Uterus (tissue), 4 donors: ENCODE data around the gene SNX19. TPM values are rescaled to one million over a fixed set of nuclear protein-coding genes. Genes with fewer than 3 reads are reported as not detected.
"Not testable (repeated sequence)": the region's sequence is repeated elsewhere in the genome, so short reads cannot be mapped to it uniquely, and the experiment has no call there.

Experiments used
- DNase-seq, 2 donors: peaks; one replicate each; pipeline ENCODE4 v3.0.0-alpha.2; 2019 to 2020
- H3K27ac ChIP-seq, 2 donors: fragments of 200-600 bp; sonication (generic); 1 replicate in 1 of 2; 2 replicates in 1 of 2; pipeline ENCODE4 v1.5.1; 2016 to 2018
- H3K27me3 ChIP-seq, 2 donors: fragments of 200-600 bp; sonication (generic); one replicate each; pipeline ENCODE4 v1.5.1; 2018 to 2019; ENCODE audit warnings: control low read depth in 1 of 2
- H3K36me3 ChIP-seq, 2 donors: fragments of 200-600 bp; sonication (generic); one replicate each; pipeline ENCODE4 v1.5.1; 2019; ENCODE audit warnings: control low read depth in 1 of 2
- H3K4me1 ChIP-seq, 2 donors: fragments of 200-600 bp; sonication (generic); one replicate each; pipeline ENCODE4 v1.5.1; 2018 to 2019; ENCODE audit warnings: control low read depth in 1 of 2
- H3K4me3 ChIP-seq, 2 donors: fragments of 200-600 bp; sonication (generic); 1 replicate in 1 of 2; 2 replicates in 1 of 2; pipeline ENCODE4 v1.5.1; 2018 to 2019; ENCODE audit warnings: mild to moderate bottlenecking in 1 of 2
- H3K9me3 ChIP-seq, 2 donors: fragments of 200-600 bp; sonication (generic); one replicate each; pipeline ENCODE4 v1.5.1; 2019; ENCODE audit warnings: control low read depth in 1 of 2
- POLR2A ChIP-seq, 2 donors: fragments of 450-650 bp; IDR thresholded peaks; one replicate each; pipeline ENCODE4 v1.6.1; 2016; ENCODE audit warnings: antibody characterized with exemption in 2 of 2, mild to moderate bottlenecking in 1 of 2, moderate library complexity in 1 of 2
- intact Hi-C: fragments of 100-400 bp; cut with DNase I; formaldehyde crosslinking; loops from one replicate; pipeline ENCODE4 v1.15.1; 2023; ENCODE audit warnings: low total_unique reads
- total RNA-seq, 4 donors: library from RNA; depleted of rRNA in 3 of 4; stranded (reverse); fragments of >200 nt in 3 of 4; gene quantifications; one replicate each; pipeline versions ENCODE4 v1.1.0 to v1.2.4, GENCODE V29; 2014 to 2023
- TF ChIP-seq, protein P1 (sequence below), 4 experiments: fragments of 200-600 bp in 2 of 4; fragments of 450-650 bp in 2 of 4; sonication (generic) in 2 of 4; IDR thresholded peaks; one replicate each; pipeline ENCODE4 v1.5.1; 2016 to 2019; ENCODE audit warnings: antibody characterized with exemption in 4 of 4, mild to moderate bottlenecking in 2 of 4, moderate library complexity in 1 of 4
- donor health status: DM: yes; HTN: yes; CAD: no.

The SNX19 gene
- total RNA-seq, 4 donors from 2014 or later: 24.4 to 226 (median 82.3) TPM

DNA sequence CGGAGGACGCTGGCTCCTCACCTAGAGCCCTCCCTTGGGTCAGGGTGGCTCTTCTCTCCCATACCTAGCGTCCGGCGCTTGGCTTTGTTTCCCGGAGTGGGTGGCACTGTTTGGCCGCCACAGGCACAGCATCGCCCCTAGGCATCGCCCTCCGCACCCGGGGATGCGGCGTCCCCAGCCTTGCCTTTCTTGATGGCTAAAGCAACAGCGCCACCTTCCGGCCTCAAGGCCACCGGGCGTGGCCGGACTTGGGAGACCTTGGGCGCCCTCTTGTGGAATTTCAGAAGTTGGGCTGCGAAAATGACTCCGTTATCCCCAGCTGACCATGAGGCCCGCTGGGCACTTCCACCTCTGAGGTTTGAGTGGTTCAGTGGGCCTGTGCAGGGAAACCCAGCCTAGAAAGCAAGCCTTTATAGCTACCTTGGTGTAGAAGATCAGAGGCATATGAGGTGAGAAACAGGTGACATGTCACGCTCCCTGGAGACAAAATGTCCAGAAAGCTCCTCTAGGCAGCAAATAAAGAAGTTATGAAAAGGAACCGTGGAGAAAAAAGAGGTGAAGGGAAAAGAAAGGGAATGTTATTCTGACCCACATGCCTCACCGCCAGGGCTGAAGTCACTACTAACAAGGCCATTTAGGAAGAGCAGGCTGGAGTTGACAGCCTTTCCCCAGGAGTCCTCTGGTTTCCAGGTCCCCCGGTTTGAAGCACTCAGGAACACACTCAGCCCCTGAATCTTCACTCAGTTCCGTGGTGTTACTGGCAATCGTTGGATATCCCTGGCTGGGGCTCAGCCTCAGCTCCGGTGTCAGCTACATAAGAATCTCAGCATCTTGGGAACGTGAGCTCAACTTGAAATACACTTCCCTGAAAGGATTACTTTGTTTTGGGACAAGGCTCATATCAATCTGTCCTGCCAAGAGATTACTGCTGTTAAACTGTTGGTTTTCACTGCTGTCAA, 54.1 kb downstream of the SNX19 start:
- TF ChIP-seq POLR2A (IDR thresholded peaks at IDR 0.05): peak in 1 of 2 donors; percentile 36
- TF ChIP-seq, protein P1, sequence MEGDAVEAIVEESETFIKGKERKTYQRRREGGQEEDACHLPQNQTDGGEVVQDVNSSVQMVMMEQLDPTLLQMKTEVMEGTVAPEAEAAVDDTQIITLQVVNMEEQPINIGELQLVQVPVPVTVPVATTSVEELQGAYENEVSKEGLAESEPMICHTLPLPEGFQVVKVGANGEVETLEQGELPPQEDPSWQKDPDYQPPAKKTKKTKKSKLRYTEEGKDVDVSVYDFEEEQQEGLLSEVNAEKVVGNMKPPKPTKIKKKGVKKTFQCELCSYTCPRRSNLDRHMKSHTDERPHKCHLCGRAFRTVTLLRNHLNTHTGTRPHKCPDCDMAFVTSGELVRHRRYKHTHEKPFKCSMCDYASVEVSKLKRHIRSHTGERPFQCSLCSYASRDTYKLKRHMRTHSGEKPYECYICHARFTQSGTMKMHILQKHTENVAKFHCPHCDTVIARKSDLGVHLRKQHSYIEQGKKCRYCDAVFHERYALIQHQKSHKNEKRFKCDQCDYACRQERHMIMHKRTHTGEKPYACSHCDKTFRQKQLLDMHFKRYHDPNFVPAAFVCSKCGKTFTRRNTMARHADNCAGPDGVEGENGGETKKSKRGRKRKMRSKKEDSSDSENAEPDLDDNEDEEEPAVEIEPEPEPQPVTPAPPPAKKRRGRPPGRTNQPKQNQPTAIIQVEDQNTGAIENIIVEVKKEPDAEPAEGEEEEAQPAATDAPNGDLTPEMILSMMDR (IDR thresholded peaks at IDR 0.05): peak; percentile 99 to 100 (median 100)
- no peaks in the 10 kb centered on the region for H3K4me1 ChIP-seq
- H3K27ac ChIP-seq: no peak overlapping the region
- DNase-seq: peak; percentile 89 to 93
- no peaks in the 10 kb centered on the region for H3K36me3 ChIP-seq
- intact Hi-C loops: loop anchor here (1.0 kb wide), 1 partner anchor 428 kb away; no protein-coding TSS in a partner anchor
- no peaks in the 10 kb centered on the region for H3K9me3 ChIP-seq
- no peak overlapping the region for H3K4me3 ChIP-seq
- H3K27me3 ChIP-seq: no peaks in the 10 kb centered on the region

DNA sequence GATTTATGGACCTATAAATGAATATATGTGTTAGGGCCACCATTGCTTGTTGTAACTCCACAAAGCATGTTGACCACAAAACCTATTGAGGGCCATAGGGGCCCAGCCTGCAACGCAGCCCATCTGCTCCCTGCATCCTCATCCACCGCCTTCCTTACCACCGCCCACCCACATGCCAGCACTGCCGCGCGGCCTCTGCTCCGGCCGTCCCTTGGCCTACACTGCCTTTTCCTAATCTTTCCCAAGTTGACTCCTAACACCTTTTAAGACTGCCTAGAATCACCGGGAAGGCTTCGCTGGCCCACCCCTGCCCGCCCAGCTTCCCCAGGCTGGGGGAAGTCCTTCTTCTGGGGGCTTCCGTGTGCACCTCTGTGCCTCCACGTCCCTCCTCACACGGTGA, 55.0 kb downstream of the SNX19 start:
- intact Hi-C loops: no loop called here
- no peak for TF ChIP-seq POLR2A (IDR thresholded peaks at IDR 0.05)
- TF ChIP-seq, protein P1 (IDR thresholded peaks at IDR 0.05): no peak
- no peak for DNase-seq
- Histone ChIP-seq H3K9me3 (no peaks in the 10 kb centered on the region), H3K27me3 (no peaks in the 10 kb centered on the region), H3K4me1 (no peaks in the 10 kb centered on the region), H3K36me3 (no peaks in the 10 kb centered on the region), H3K27ac (no peak overlapping the region), H3K4me3 (no peak overlapping the region)

DNA sequence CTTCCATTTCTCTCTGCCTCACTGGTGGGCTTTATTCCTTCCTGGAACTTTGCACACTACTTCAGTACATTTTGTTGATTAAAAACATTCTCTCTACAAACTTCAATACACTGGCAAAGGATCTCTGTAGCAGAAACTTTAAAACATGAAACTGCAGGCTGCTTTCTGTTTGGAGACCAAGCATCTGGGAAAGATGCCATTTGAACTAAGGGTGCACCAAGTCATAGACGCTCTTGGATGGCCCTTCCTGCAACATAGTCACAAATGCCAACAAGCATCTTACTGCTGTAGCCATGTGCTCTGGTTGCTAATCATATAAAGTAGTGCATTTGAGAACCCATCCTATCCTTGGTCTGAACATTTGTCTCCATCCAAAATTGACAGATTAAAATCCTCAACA, 56.4 kb downstream of the SNX19 start:
- intact Hi-C loops: no loop called here
- H3K27ac ChIP-seq: no peak overlapping the region
- no peak for TF ChIP-seq POLR2A (IDR thresholded peaks at IDR 0.05)
- TF ChIP-seq, protein P1 (IDR thresholded peaks at IDR 0.05): no peak
- H3K4me1 ChIP-seq: no peaks in the 10 kb centered on the region
- H3K9me3 ChIP-seq: no peaks in the 10 kb centered on the region
- no peak overlapping the region for H3K4me3 ChIP-seq
- no peaks in the 10 kb centered on the region for H3K36me3 ChIP-seq
- no peaks in the 10 kb centered on the region for H3K27me3 ChIP-seq
- no peak for DNase-seq

DNA sequence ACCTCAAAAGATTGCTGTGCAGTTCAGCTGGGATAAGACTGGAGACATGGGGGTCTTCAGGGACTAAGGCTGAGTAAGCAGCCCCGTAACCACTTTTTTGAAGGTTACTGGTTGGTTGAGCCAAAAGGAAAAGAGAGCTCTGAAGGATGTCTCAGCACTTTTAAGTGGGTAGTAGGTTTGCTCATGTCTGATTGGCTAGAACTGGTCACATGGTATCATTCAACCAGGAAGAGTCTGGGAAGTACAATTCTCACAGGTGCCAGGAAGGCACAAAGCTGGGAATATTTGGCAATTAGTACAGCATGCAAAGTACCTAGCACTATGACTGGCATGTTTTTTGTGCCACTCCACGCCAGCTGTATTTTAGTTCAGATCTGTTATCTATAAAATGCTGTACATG, 58.1 kb downstream of the SNX19 start:
- Histone ChIP-seq H3K27me3 (no peaks in the 10 kb centered on the region), H3K4me3 (no peak overlapping the region), H3K27ac (no peak overlapping the region), H3K9me3 (no peaks in the 10 kb centered on the region), H3K4me1 (no peaks in the 10 kb centered on the region), H3K36me3 (no peaks in the 10 kb centered on the region)
- TF ChIP-seq POLR2A (IDR thresholded peaks at IDR 0.05): no peak
- TF ChIP-seq, protein P1 (IDR thresholded peaks at IDR 0.05): no peak
- intact Hi-C loops: no loop called here
- DNase-seq: no peak

DNA sequence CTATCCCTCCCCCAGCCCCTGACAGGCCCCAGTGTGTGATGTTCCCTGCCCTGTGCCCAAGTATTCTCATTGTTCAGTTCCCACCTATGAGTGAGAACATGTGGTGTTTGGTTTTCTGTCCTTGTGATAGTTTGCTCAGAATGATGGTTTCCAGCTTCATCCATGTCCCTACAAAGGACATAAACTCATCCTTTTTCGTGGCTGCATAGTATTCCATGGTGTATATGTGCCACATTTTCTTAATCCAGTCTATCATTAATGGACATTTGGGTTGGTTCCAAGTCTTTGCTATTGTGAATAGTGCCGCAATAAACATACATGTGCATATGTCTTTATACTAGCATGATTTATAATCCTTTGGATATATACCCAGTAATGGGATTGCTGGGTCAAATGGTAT, 60.6 kb downstream of the SNX19 start:
- H3K27me3 ChIP-seq, H3K4me3 ChIP-seq, H3K36me3 ChIP-seq, DNase-seq, H3K4me1 ChIP-seq, intact Hi-C loops, H3K9me3 ChIP-seq, H3K27ac ChIP-seq: not testable (repeated sequence)
